T-cell (primary cell): ENCODE measurements around the gene PTPRT. TPM values are rescaled to one million over a fixed set of nuclear protein-coding genes. Genes with fewer than 3 reads are reported as not detected.

Experiments
- ATAC-seq, 4 experiments: fragments of 200-7000 bp in 3 of 4; fragments of 150-1000 bp in 1 of 4; cut with Tn5 transposase; replicated peaks in 1 of 4; 1 replicate in 3 of 4; 2 replicates in 1 of 4; pipeline ENCODE4 v1.10.0; 2021; ENCODE audit warnings: moderate library complexity in 3 of 4, mild to moderate bottlenecking in 2 of 4, moderate number of reproducible peaks in 1 of 4
- CTCF ChIA-PET, 2 donors: fragments of 300-600 bp; sonication (Branson Sonifier 250); formaldehyde crosslinking; loops; one replicate each; lab custom pipeline; 2022; ENCODE audit warnings: antibody characterized with exemption in 2 of 2; lab: Charles Lee
- POLR2A ChIA-PET, 2 donors: fragments of 300-600 bp; sonication (Branson Sonifier 250); formaldehyde crosslinking; loops; one replicate each; lab custom pipeline; 2022; ENCODE audit warnings: antibody characterized with exemption in 2 of 2; lab: Charles Lee
- DNase-seq, 35 experiments: peaks; one replicate each; pipeline versions ENCODE4 v3.0.0 to v3.0.0-alpha.2; 2013 to 2023
- H3K27ac ChIP-seq: one replicate; pipeline ENCODE4 v1.5.1; 2013; ENCODE audit warnings: low read length
- H3K27me3 ChIP-seq, 2 experiments: replicated peaks in 1 of 2; 1 replicate in 1 of 2; 2 replicates in 1 of 2; pipeline versions ENCODE4 v1.6.1 to v1.7.0; 2013; ENCODE audit warnings: low read length in 1 of 2, mixed read lengths in 1 of 2; ENCODE audit not compliant: control insufficient read depth in 2 of 2, insufficient read depth in 2 of 2; ENCODE audit errors: extremely low read depth in 1 of 2
- H3K36me3 ChIP-seq, 2 donors: 1 replicate in 1 of 2; 2 replicates in 1 of 2; pipeline versions ENCODE4 v1.6.1 to v1.7.0; 2013; ENCODE audit warnings: low read length in 1 of 2; ENCODE audit not compliant: control insufficient read depth in 2 of 2, insufficient read depth in 1 of 2; ENCODE audit errors: extremely low read depth in 1 of 2
- H3K4me1 ChIP-seq, 2 experiments: 1 replicate in 1 of 2; 2 replicates in 1 of 2; pipeline versions ENCODE4 v1.6.1 to v1.7.0; 2013; ENCODE audit warnings: low read length in 2 of 2, mixed read lengths in 1 of 2; ENCODE audit not compliant: insufficient read depth in 2 of 2, control insufficient read depth in 1 of 2; ENCODE audit errors: extremely low read depth in 1 of 2
- H3K4me3 ChIP-seq, 2 donors: 1 replicate in 1 of 2; 2 replicates in 1 of 2; pipeline versions ENCODE4 v1.5.1 to v1.7.0; 2013; ENCODE audit warnings: mild to moderate bottlenecking in 2 of 2, low read length in 1 of 2, moderate library complexity in 1 of 2; ENCODE audit not compliant: control insufficient read depth in 1 of 2; ENCODE audit errors: extremely low read depth in 1 of 2
- H3K9me3 ChIP-seq: 2 replicates; pipeline ENCODE4 v1.7.0; 2013
- H3K27ac Mint-ChIP-seq, 2 donors: one replicate each; pipeline ENCODE4 v1.8.0; 2020 to 2021; ENCODE audit warnings: mild to moderate bottlenecking in 2 of 2, mixed read lengths in 2 of 2
- H3K27me3 Mint-ChIP-seq, 2 donors: one replicate each; pipeline ENCODE4 v1.8.0; 2021 to 2022; ENCODE audit warnings: mixed read lengths in 2 of 2
- H3K36me3 Mint-ChIP-seq: one replicate; pipeline ENCODE4 v1.8.0; 2021; ENCODE audit warnings: mixed read lengths
- H3K4me1 Mint-ChIP-seq, 3 donors: one replicate each; pipeline ENCODE4 v1.8.0; 2020 to 2022; ENCODE audit warnings: mixed read lengths in 3 of 3, mild to moderate bottlenecking in 1 of 3
- H3K4me3 Mint-ChIP-seq, 3 donors: one replicate each; pipeline ENCODE4 v1.8.0; 2020 to 2022; ENCODE audit warnings: mild to moderate bottlenecking in 3 of 3, mixed read lengths in 3 of 3, moderate library complexity in 3 of 3
- H3K9me3 Mint-ChIP-seq, 3 donors: one replicate each; pipeline ENCODE4 v1.8.0; 2020 to 2022; ENCODE audit warnings: mixed read lengths in 3 of 3
- WGBS: methylation state at CpG from one replicate; pipeline ENCODE4 v1.1.5; 2013; ENCODE audit warnings: missing lambda C conversion rate; ENCODE audit not compliant: insufficient coverage; 5-methylcytosine and 5-hydroxymethylcytosine counted together
- total RNA-seq, 35 experiments: library from RNA in 6 of 35; stranded (reverse) in 6 of 35; fragments of 120-200 nt in 1 of 35; gene quantifications; one replicate each; pipeline versions ENCODE4 v1.2.1 to v1.2.4 and lab custom pipeline; 2013 to 2026

PTPRT gene
- total RNA-seq, 5 donors from 2014 or later (not counting 1 experiment from before 2014, with no cell fraction given): not detected

DNA sequence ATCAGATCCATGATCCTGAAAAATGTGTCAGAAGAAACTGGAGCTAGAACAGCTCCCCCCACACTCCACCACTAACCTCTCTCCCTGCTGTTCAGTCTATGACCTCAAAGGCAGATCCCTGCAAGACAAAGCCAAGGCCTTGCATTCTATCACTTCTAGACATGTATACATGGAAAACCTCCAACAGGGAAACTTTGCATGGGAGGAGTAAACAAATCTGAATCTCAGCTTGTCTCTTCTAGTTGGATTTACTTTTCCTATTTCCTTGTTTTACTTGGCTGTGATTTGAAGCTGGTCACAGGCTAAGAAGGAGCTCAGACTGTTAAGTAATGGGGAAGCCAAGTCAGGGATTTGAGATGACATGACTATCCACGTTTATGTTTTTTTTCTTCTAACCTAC lies 1114.8 kb downstream of the PTPRT start:
- H3K27me3 Mint-ChIP-seq: peaks cover 0 to 2% of the 10 kb centered on the region in 2 donors
- WGBS: 60% methylated on average over 1 of the region's 1 CpG
- H3K27me3 ChIP-seq: no peaks in the 10 kb centered on the region
- ChIA-PET POLR2A (no interaction called here), CTCF (interaction anchor here in 1 of 2 donors (0.7 kb wide), 1 partner anchor 47 kb away, joined by 3 read pairs; no protein-coding TSS in a partner anchor)
- H3K4me1 Mint-ChIP-seq: no peaks in the 10 kb centered on the region
- ATAC-seq: no peak
- H3K36me3 Mint-ChIP-seq: no peaks in the 10 kb centered on the region
- no peaks in the 10 kb centered on the region for H3K36me3 ChIP-seq
- H3K4me3 ChIP-seq: no peak overlapping the region
- no peak overlapping the region for H3K27ac Mint-ChIP-seq
- H3K9me3 ChIP-seq: no peaks in the 10 kb centered on the region
- H3K27ac ChIP-seq: no peak overlapping the region
- no peak overlapping the region for H3K4me3 Mint-ChIP-seq
- DNase-seq: no peak
- H3K9me3 Mint-ChIP-seq: peaks cover 0 to 5% (median 2%) of the 10 kb centered on the region in 3 donors
- no peaks in the 10 kb centered on the region for H3K4me1 ChIP-seq

DNA sequence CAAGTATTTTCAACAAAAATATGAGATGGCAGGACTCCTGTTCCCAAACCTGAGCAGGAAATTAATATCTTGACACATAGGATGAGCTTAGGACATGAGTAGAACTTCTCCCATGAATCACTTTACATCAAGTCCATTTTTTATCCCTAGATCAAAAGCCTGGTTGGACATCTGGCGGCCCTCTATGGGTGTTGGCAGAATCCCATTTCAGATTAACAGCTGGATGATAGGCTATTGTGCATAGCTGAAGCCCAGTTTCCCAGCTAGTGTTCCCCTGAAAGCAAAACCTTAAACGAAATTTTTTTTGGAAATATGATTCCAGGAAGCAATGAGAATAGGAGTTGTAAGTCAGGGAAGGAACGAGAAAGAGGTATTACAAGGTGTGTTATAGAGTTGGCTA lies 1122.1 kb downstream of the PTPRT start:
- Mint-ChIP-seq H3K4me1 (no peaks in the 10 kb centered on the region), H3K27ac (no peak overlapping the region), H3K4me3 (no peak overlapping the region), H3K9me3 (peaks cover 0 to 5% (median 3%) of the 10 kb centered on the region in 3 donors), H3K27me3 (peaks cover 3 to 4% of the 10 kb centered on the region in 2 donors), H3K36me3 (no peaks in the 10 kb centered on the region)
- Histone ChIP-seq H3K27me3 (no peaks in the 10 kb centered on the region), H3K36me3 (no peaks in the 10 kb centered on the region), H3K4me3 (no peak overlapping the region), H3K9me3 (no peaks in the 10 kb centered on the region), H3K27ac (no peak overlapping the region), H3K4me1 (no peaks in the 10 kb centered on the region)
- no peak for ATAC-seq
- DNase-seq: no peak
- POLR2A ChIA-PET: no interaction called here
- 41% methylated on average over 2 of the region's 3 CpGs for WGBS
- CTCF ChIA-PET: no interaction called here

DNA sequence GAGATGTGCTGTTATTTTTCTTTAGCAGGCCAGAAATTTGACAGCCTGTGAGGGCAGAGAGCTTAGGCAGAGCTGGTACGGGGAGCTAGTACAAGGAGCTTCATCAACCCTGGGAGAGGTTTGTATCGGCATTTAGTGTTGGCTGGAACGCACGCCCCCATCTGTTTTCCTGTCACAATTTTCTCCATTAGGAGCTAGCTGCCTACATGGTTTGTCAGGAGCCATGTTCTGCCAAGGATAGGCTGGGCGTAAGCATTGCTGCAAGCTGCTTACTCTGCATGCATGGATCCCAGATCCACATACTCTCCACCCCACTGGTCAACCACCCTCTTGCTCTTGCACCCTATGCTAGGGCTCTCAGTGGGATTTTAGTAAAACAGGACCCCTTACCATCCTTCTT lies 1122.5 kb downstream of the PTPRT start:
- Mint-ChIP-seq H3K27ac (no peak overlapping the region), H3K4me1 (no peaks in the 10 kb centered on the region), H3K27me3 (peaks cover 3 to 4% of the 10 kb centered on the region in 2 donors), H3K9me3 (peaks cover 0 to 6% (median 3%) of the 10 kb centered on the region in 3 donors), H3K36me3 (no peaks in the 10 kb centered on the region), H3K4me3 (no peak overlapping the region)
- POLR2A ChIA-PET: no interaction called here
- H3K4me3 ChIP-seq: no peak overlapping the region
- no peak overlapping the region for H3K27ac ChIP-seq
- no peaks in the 10 kb centered on the region for H3K36me3 ChIP-seq
- no peak for ATAC-seq
- H3K4me1 ChIP-seq: no peaks in the 10 kb centered on the region
- CTCF ChIA-PET: no interaction called here
- no peaks in the 10 kb centered on the region for H3K27me3 ChIP-seq
- 81% methylated on average over 3 of the region's 5 CpGs for WGBS
- H3K9me3 ChIP-seq: no peaks in the 10 kb centered on the region
- no peak for DNase-seq

DNA sequence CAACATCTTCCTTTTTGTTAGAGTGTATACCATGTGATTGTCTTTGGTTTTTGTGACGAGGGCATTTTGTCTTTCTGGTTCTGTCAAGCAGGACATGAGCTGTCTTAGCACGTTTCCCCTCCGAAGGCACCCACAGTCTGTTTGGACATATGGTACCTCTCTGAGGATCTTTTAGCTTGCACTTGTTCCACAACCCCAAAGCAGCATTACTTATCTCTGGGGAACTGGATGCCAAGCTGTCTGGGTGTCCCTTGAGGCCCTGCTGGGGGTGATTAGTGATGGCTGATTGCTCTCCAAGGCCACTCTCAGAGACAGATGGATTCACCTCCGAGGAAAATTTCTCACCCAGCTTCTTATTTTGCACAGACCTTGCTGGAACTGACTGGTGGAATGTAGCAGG lies 1126.6 kb downstream of the PTPRT start:
- H3K4me1 Mint-ChIP-seq: no peaks in the 10 kb centered on the region
- no peak overlapping the region for H3K27ac ChIP-seq
- H3K9me3 Mint-ChIP-seq: peaks cover 0 to 6% (median 3%) of the 10 kb centered on the region in 3 donors
- 69% methylated on average over 3 of the region's 4 CpGs for WGBS
- no peak overlapping the region for H3K4me3 Mint-ChIP-seq
- no peak for DNase-seq
- H3K9me3 ChIP-seq: no peaks in the 10 kb centered on the region
- CTCF ChIA-PET: no interaction called here
- POLR2A ChIA-PET: no interaction called here
- no peak overlapping the region for H3K27ac Mint-ChIP-seq
- ATAC-seq: no peak
- H3K27me3 ChIP-seq: no peaks in the 10 kb centered on the region
- H3K4me1 ChIP-seq: no peaks in the 10 kb centered on the region
- peaks cover 0 to 4% of the 10 kb centered on the region in 2 donors for H3K27me3 Mint-ChIP-seq
- H3K36me3 Mint-ChIP-seq: no peaks in the 10 kb centered on the region
- H3K36me3 ChIP-seq: no peaks in the 10 kb centered on the region
- H3K4me3 ChIP-seq: no peak overlapping the region

DNA sequence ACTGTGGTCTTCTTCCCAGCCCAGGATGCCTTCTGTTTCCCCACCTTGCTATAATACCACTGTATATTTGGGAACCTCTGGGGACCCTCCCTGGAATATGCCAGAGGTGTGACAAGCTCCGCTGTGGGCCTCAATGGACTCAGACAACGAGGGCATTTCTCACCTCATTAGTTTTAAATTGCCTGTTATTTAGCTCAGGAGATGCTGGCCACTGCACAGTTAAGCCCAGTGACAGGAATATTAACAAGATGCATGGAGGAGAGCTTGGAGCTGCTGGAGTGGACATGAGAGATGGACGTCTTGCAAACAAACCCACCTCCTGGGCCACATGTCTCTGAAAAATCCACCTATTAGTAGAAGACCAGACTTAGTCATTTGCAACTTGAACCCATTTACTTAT lies 1136.4 kb downstream of the PTPRT start:
- DNase-seq: no peak
- POLR2A ChIA-PET: no interaction called here
- Mint-ChIP-seq H3K9me3 (peaks cover 0 to 5% (median 0%) of the 10 kb centered on the region in 3 donors), H3K27ac (no peak overlapping the region), H3K36me3 (no peaks in the 10 kb centered on the region), H3K27me3 (no peaks in the 10 kb centered on the region), H3K4me3 (no peak overlapping the region), H3K4me1 (no peaks in the 10 kb centered on the region)
- 22% methylated on average over 3 of the region's 3 CpGs for WGBS
- no peak for ATAC-seq
- no peaks in the 10 kb centered on the region for H3K4me1 ChIP-seq
- H3K27me3 ChIP-seq: no peaks in the 10 kb centered on the region
- CTCF ChIA-PET: no interaction called here
- H3K4me3 ChIP-seq: no peak overlapping the region
- no peak overlapping the region for H3K27ac ChIP-seq
- no peaks in the 10 kb centered on the region for H3K9me3 ChIP-seq
- H3K36me3 ChIP-seq: no peaks in the 10 kb centered on the region

DNA sequence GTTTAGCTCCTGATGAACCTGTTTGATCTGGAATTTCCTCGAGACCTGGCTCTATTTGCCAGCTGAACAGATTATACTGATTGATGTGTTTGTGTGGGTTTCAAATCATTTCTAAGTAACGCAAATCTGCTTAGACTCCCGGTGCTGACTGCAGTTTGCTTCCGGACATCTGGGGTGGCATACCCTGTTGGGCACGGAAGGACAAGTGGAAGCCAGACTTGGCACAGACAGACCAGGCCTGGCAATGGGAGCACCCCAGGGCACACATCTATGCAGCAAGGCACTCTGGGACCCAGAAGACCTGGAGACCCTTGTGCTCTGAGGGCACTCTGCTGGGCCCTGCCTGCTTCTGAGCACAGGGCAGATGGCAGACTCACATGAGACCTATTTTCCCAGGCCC lies 1137.8 kb downstream of the PTPRT start:
- Histone ChIP-seq H3K4me1 (no peaks in the 10 kb centered on the region), H3K4me3 (no peak overlapping the region), H3K27me3 (no peaks in the 10 kb centered on the region), H3K9me3 (no peaks in the 10 kb centered on the region), H3K27ac (no peak overlapping the region), H3K36me3 (no peaks in the 10 kb centered on the region)
- no peak for ATAC-seq
- POLR2A ChIA-PET: no interaction called here
- Mint-ChIP-seq H3K27me3 (no peaks in the 10 kb centered on the region), H3K36me3 (no peaks in the 10 kb centered on the region), H3K9me3 (peaks cover 0 to 5% (median 0%) of the 10 kb centered on the region in 3 donors), H3K4me3 (no peak overlapping the region), H3K27ac (no peak overlapping the region), H3K4me1 (no peaks in the 10 kb centered on the region)
- CTCF ChIA-PET: no interaction called here
- DNase-seq: no peak
- WGBS: 91% methylated on average over 4 of the region's 5 CpGs
